Jurkat, Clone E6-1 (cell line): ENCODE results near the gene OR2T35.

Experiments
- DNase-seq: peaks from one replicate; pipeline ENCODE4 v3.0.0-alpha.2; 2011; ENCODE audit warnings: low read depth, low spot score
- H3K4me3 ChIP-seq: 2 replicates; pipeline ENCODE4 v1.5.1; 2011; ENCODE audit warnings: mild to moderate bottlenecking, low read length, control low read depth, moderate library complexity

The OR2T35 gene

GRCh38 chr1:248630551-248630950, 14.5 kb downstream of the OR2T35 start:
- no peak overlapping the region for H3K4me3 ChIP-seq
- no peak for DNase-seq

- DNase-seq: no peak
- no peak overlapping the region for H3K4me3 ChIP-seq
These were observed 16.9 kb downstream of the OR2T35 start for GRCh38 chr1:248627971-248628844.

- no peak for DNase-seq
These were observed 19.1 kb downstream of the OR2T35 start for GRCh38 chr1:248625971-248626370.

GRCh38 chr1:248625166-248625565, 19.9 kb downstream of the OR2T35 start:
- no peak for DNase-seq
- no peak overlapping the region for H3K4me3 ChIP-seq

More at GRCh38 chr1:248625971-248626370, 19.1 kb downstream of the OR2T35 start:
- H3K4me3 ChIP-seq: no peak overlapping the region

- peak; percentile 51 for DNase-seq
These were observed 22.5 kb downstream of the OR2T35 start for GRCh38 chr1:248622570-248623001.

GRCh38 chr1:248621770-248622169, 23.3 kb downstream of the OR2T35 start:
- no peak overlapping the region for H3K4me3 ChIP-seq
- DNase-seq: no peak

More at GRCh38 chr1:248622570-248623001, 22.5 kb downstream of the OR2T35 start:
- no peak overlapping the region for H3K4me3 ChIP-seq

GRCh38 chr1:248618878-248619277, 26.2 kb downstream of the OR2T35 start:
- H3K4me3 ChIP-seq: no peak overlapping the region
- DNase-seq: peak; percentile 32

- no peak overlapping the region for H3K4me3 ChIP-seq
- no peak for DNase-seq
These were observed 27.0 kb downstream of the OR2T35 start for GRCh38 chr1:248618119-248618518.

- H3K4me3 ChIP-seq: no peak overlapping the region
- no peak for DNase-seq
These were observed 31.3 kb downstream of the OR2T35 start for GRCh38 chr1:248613742-248614141.

- DNase-seq: no peak
- no peak overlapping the region for H3K4me3 ChIP-seq
These were observed 33.1 kb downstream of the OR2T35 start for GRCh38 chr1:248611883-248612414.

GRCh38 chr1:248610301-248610700, 34.8 kb downstream of the OR2T35 start:
- H3K4me3 ChIP-seq: no peak overlapping the region
- DNase-seq: no peak

GRCh38 chr1:248599396-248599795, 45.7 kb downstream of the OR2T35 start:
- H3K4me3 ChIP-seq: no peak overlapping the region
- no peak for DNase-seq

- DNase-seq: no peak
- no peak within 1 kb of the TSS for H3K4me3 ChIP-seq
These were observed 47.5 kb downstream of the OR2T35 start, which contains the start of gene OR2T10 for GRCh38 chr1:248597589-248597988. Gene OR2T10, minus strand, starts transcription at chr1:248597700. Its CDS starts 3,932 bp downstream, at chr1:248593768.

GRCh38 chr1:248596615-248597014, 48.5 kb downstream of the OR2T35 start:
- no peak overlapping the region for H3K4me3 ChIP-seq
- no peak for DNase-seq

- no peak overlapping the region for H3K4me3 ChIP-seq
- no peak for DNase-seq
These were observed 51.9 kb downstream of the OR2T35 start for GRCh38 chr1:248593226-248593625.

- no peak for DNase-seq
- H3K4me3 ChIP-seq: no peak overlapping the region
These were observed 52.4 kb downstream of the OR2T35 start for GRCh38 chr1:248592655-248593054.

GRCh38 chr1:248590055-248590454, 55.0 kb downstream of the OR2T35 start:
- no peak for DNase-seq
- H3K4me3 ChIP-seq: no peak overlapping the region

- no peak overlapping the region for H3K4me3 ChIP-seq
- DNase-seq: no peak
These were observed 55.7 kb downstream of the OR2T35 start for GRCh38 chr1:248589334-248589733.
